Left ventricle myocardium inferior (tissue), 1 donor: ENCODE results near the gene ARIH2. TPM values are rescaled to one million over a fixed set of nuclear protein-coding genes. Genes with fewer than 3 reads are reported as not detected.

ENCODE experiments used
- DNase-seq: peaks from one replicate; pipeline ENCODE4 v3.0.0-alpha.2; 2020
- H3K27ac ChIP-seq: fragments of 200-600 bp; replicated peaks from 2 replicates; pipeline ENCODE4 v1.8.0; 2021
- H3K27me3 ChIP-seq: fragments of 200-600 bp; 2 replicates; pipeline ENCODE4 v1.8.0; 2021; ENCODE audit warnings: low read depth
- H3K36me3 ChIP-seq: fragments of 200-600 bp; 2 replicates; pipeline ENCODE4 v1.8.0; 2021
- H3K4me1 ChIP-seq: fragments of 200-600 bp; 2 replicates; pipeline ENCODE4 v1.8.0; 2021
- H3K4me3 ChIP-seq: fragments of 200-600 bp; 2 replicates; pipeline ENCODE4 v1.8.0; 2021; ENCODE audit warnings: mild to moderate bottlenecking, moderate library complexity
- H3K9me3 ChIP-seq: fragments of 200-600 bp; replicated peaks from 2 replicates; pipeline ENCODE4 v1.8.0; 2021
- intact Hi-C: fragments of 100-400 bp; cut with micrococcal nuclease; formaldehyde crosslinking; loops from one replicate; pipeline ENCODE4 v1.11.0; 2022
- total RNA-seq: library from RNA; stranded (reverse); fragmentation: NEBNext Ultra II Directional; extraction: Animal tissue kit (Norgen Biotek cat#: 25700); gene quantifications from one replicate; pipeline ENCODE4 v1.2.1, GENCODE V29; 2021
- TF ChIP-seq, protein P1 (sequence below): fragments of 200-600 bp; IDR thresholded peaks from 2 replicates; pipeline ENCODE4 v1.8.0; 2021; ENCODE audit warnings: antibody characterized with exemption, mild to moderate bottlenecking, borderline replicate concordance
- donor health status: DM: no; HTN: yes; CAD: no; lungs with severe emphysema.

The ARIH2 gene
- total RNA-seq, 1 donor from 2014 or later = 180 TPM

DNA sequence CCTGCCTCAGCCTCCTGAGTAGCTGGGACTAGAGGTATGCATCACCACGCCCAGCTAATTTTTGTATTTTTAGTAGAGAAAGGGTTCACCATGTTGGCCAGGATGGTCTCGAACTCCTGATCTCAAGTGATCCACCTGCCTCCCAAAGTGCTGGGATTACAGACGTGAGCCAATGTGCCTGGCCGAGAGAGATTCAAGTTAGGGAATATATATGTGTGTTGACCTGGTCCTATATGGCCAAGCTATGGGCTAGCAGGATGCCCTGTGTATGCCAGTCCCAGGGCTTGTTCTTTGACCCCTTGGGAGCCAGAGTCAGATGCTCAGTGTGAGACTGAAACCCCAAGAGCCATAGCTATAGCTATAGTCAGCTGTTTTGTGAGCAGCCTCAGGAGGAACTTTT, 105.1 kb downstream of the ARIH2 start:
- intact Hi-C loops = no loop called here
- Histone ChIP-seq H3K27ac (no peak overlapping the region), H3K4me1 (peaks cover 81% of the 10 kb centered on the region), H3K4me3 (no peak overlapping the region), H3K36me3 (peaks cover 40% of the 10 kb centered on the region), H3K27me3 (no peaks in the 10 kb centered on the region), H3K9me3 (no peaks in the 10 kb centered on the region)
- TF ChIP-seq, protein P1, sequence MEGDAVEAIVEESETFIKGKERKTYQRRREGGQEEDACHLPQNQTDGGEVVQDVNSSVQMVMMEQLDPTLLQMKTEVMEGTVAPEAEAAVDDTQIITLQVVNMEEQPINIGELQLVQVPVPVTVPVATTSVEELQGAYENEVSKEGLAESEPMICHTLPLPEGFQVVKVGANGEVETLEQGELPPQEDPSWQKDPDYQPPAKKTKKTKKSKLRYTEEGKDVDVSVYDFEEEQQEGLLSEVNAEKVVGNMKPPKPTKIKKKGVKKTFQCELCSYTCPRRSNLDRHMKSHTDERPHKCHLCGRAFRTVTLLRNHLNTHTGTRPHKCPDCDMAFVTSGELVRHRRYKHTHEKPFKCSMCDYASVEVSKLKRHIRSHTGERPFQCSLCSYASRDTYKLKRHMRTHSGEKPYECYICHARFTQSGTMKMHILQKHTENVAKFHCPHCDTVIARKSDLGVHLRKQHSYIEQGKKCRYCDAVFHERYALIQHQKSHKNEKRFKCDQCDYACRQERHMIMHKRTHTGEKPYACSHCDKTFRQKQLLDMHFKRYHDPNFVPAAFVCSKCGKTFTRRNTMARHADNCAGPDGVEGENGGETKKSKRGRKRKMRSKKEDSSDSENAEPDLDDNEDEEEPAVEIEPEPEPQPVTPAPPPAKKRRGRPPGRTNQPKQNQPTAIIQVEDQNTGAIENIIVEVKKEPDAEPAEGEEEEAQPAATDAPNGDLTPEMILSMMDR = no peak
- no peak for DNase-seq

DNA sequence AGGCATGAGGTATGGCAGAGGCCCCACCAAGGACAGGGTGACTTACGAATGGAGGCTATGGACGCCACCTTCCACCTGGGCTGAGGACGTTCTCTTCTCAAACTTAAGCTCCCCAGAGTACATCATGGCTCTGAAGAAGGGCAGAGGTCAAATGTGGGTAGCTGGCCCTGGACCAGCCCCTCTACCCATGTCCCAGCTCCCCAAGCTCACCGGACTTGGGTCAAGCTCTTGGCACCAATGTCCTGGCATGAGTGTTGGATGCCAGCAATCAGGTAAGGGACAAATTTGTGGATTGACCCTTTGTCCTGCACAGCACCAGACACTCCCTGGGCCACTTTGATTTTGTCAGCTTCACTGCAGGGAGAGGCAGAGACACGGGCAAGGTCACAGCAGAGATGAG, 105.8 kb downstream of the ARIH2 start:
- TF ChIP-seq, protein P1 = no peak
- Histone ChIP-seq H3K4me1 (peaks cover 79% of the 10 kb centered on the region), H3K9me3 (no peaks in the 10 kb centered on the region), H3K36me3 (peaks cover 40% of the 10 kb centered on the region), H3K27ac (no peak overlapping the region), H3K27me3 (no peaks in the 10 kb centered on the region), H3K4me3 (no peak overlapping the region)
- intact Hi-C loops = no loop called here
- no peak for DNase-seq

DNA sequence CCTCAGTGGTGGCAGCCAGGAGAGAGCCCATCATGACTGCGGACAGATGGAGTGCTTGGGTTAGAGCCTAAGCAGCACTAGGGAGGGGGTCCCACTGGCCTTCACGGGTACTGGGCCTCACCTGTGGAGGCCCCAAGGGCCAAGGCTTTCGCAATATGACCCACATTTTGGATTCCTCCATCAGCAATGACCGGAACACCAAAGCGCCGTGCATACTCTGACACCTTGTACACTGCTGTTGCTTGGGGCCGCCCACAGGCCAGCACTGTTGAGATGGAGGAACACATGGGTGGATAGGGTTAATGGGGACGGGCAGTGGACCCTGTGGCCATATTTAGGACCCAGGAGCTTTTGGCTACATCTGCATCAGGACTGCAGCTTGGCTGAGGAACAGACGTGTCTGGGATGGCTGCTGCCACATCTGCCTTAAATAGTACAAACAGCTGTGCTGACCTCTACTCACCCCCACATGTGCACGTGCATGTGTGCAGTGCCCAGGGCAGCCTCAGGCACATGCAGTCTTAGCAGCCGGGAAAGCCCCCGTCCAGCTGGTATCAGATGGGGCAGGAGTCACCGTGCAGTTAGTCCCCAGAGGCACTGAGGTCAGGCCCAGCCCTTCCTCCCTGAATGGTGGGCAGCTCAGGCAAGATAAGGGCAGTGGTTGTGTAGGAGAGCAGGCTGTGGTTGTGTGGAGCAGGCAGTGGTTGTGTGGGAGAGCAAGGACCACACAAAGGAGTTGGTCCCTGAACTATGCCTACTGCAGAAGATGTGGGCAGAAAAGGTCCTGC, 106.6 kb downstream of the ARIH2 start:
- no peak for DNase-seq
- intact Hi-C loops = no loop called here
- peaks cover 78% of the 10 kb centered on the region for H3K4me1 ChIP-seq

DNA sequence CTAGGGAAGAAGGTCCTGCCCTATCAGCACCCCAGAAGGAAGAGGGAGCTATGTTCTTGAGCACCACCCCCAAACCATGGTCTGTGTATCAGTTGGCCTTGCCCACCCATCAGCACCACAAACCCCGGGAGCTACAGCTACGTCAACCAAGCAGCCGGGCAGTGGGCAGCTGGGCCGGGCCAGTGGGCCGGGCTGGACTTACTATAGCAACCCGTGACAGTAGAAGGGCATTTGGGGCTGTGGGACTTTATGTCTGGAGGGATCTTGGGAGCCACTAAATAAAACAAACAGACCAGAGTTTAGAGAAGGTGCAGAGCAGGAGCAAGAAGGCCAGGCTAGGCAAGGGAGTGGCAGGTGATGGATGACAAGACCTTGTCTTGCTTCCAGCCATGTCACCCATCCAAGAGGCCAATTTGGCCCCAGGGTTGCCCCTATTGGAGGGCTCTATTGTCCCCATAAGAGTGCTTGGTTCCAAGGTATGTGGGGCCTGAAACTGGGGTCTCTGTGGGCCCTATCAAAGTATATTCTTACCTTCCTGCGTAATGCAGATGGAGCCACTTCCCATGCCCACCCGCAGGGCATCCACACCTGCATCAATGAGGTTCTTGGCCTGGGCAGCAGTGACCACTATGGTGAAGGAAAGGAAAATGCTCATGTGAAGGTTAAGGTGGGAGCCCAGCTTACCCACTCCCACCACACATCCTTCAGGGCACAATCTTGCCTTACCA, 107.3 kb downstream of the ARIH2 start:
- TF ChIP-seq, protein P1 = no peak
- Histone ChIP-seq H3K4me1 (peaks cover 70% of the 10 kb centered on the region), H3K9me3 (no peaks in the 10 kb centered on the region), H3K27ac (no peak overlapping the region), H3K27me3 (no peaks in the 10 kb centered on the region), H3K4me3 (no peak overlapping the region), H3K36me3 (peaks cover 50% of the 10 kb centered on the region)
- DNase-seq = no peak
- intact Hi-C loops = no loop called here

More for the DNA sequence above, 106.6 kb downstream of the ARIH2 start:
- H3K9me3 ChIP-seq = no peaks in the 10 kb centered on the region
- H3K4me3 ChIP-seq = no peak overlapping the region
- H3K27ac ChIP-seq = peak overlapping the region; percentile 7
- H3K27me3 ChIP-seq = no peaks in the 10 kb centered on the region
- H3K36me3 ChIP-seq = peaks cover 43% of the 10 kb centered on the region
- TF ChIP-seq, protein P1 = no peak

DNA sequence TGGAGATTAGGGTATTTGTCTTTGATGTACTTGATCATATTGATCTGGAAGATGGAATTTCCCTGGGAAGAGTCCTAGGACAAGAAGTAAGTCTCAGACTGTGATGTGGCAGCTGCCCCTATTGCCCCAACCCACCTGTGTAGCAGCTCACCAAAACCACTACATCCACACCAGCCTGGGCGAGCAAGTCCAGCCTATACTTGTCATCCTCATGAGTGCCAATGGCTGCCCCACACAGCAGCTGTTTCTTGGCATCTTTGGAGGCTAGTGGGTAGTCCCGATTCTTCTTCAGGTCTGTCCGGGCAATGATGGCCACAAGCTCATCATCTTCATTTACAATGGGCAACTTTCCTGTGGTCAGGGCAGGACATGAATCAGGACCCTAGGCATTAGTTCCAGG, 107.9 kb downstream of the ARIH2 start:
- Histone ChIP-seq H3K9me3 (no peaks in the 10 kb centered on the region), H3K27me3 (no peaks in the 10 kb centered on the region), H3K4me3 (no peak overlapping the region), H3K36me3 (peaks cover 56% of the 10 kb centered on the region), H3K27ac (no peak overlapping the region), H3K4me1 (peaks cover 67% of the 10 kb centered on the region)
- intact Hi-C loops = no loop called here
- no peak for DNase-seq
- TF ChIP-seq, protein P1 = no peak
